Measurements from ENCODE around the gene SUFU. TPM values are rescaled to one million over a fixed set of nuclear protein-coding genes. Genes with fewer than 3 reads are reported as not detected.

Gene SUFU
- total and polyA plus RNA-seq, 2 of the 13 experiments (the other 11 are each of a cell fraction or from before 2014, with no cell fraction given), result 2.9 to 5.5 TPM

DNA sequence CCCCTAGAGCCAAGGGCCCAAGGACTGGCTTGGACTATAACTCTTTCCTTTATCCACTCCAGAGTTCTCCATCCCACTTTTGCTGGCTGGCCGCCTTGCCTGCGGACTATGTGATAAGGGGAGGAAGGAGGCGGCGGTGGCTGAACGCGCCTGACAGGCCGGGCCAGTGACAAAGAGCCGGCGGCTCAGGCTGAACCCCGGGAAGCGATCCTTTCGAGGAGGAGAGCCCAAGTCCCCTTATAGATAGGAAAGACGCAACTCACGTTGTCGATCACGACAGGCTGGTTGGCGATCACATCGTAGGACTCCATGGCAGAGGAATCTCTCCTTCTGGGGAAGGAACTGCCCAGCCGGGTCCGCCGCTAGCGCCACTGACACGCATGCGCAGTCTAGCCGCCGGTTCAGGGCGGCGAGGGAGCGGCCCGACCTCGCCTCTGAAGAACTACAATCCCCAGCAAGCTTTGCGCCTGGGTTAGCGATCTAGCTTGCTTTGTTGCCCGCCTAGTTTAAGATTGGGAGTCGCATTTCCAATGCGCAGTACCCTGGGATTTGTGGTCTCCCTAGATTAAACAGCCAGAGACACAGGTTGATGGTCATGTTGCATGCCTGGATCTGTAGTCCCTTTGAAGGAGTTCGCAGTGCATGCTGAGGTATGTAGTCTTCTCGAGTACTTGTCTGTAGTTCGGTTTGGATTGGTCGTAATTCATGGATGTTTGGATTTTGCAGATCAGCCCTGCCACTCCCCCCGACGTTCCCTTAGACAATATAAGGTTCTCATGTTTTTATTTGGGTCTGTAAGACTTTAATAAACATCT, 1.2 kb upstream of the SUFU start, which contains the start of gene ACTR1A (continued):
- no peak for TF ChIP-seq CBX5 (CRISPR knock-in tag; IDR thresholded peaks at IDR 0.05; ENCODE audit: borderline replicate concordance)
- no peak for TF ChIP-seq HOXA9 (CRISPR knock-in tag; IDR thresholded peaks at IDR 0.05; ENCODE audit: borderline replicate concordance)
- TF ChIP-seq, protein P1, sequence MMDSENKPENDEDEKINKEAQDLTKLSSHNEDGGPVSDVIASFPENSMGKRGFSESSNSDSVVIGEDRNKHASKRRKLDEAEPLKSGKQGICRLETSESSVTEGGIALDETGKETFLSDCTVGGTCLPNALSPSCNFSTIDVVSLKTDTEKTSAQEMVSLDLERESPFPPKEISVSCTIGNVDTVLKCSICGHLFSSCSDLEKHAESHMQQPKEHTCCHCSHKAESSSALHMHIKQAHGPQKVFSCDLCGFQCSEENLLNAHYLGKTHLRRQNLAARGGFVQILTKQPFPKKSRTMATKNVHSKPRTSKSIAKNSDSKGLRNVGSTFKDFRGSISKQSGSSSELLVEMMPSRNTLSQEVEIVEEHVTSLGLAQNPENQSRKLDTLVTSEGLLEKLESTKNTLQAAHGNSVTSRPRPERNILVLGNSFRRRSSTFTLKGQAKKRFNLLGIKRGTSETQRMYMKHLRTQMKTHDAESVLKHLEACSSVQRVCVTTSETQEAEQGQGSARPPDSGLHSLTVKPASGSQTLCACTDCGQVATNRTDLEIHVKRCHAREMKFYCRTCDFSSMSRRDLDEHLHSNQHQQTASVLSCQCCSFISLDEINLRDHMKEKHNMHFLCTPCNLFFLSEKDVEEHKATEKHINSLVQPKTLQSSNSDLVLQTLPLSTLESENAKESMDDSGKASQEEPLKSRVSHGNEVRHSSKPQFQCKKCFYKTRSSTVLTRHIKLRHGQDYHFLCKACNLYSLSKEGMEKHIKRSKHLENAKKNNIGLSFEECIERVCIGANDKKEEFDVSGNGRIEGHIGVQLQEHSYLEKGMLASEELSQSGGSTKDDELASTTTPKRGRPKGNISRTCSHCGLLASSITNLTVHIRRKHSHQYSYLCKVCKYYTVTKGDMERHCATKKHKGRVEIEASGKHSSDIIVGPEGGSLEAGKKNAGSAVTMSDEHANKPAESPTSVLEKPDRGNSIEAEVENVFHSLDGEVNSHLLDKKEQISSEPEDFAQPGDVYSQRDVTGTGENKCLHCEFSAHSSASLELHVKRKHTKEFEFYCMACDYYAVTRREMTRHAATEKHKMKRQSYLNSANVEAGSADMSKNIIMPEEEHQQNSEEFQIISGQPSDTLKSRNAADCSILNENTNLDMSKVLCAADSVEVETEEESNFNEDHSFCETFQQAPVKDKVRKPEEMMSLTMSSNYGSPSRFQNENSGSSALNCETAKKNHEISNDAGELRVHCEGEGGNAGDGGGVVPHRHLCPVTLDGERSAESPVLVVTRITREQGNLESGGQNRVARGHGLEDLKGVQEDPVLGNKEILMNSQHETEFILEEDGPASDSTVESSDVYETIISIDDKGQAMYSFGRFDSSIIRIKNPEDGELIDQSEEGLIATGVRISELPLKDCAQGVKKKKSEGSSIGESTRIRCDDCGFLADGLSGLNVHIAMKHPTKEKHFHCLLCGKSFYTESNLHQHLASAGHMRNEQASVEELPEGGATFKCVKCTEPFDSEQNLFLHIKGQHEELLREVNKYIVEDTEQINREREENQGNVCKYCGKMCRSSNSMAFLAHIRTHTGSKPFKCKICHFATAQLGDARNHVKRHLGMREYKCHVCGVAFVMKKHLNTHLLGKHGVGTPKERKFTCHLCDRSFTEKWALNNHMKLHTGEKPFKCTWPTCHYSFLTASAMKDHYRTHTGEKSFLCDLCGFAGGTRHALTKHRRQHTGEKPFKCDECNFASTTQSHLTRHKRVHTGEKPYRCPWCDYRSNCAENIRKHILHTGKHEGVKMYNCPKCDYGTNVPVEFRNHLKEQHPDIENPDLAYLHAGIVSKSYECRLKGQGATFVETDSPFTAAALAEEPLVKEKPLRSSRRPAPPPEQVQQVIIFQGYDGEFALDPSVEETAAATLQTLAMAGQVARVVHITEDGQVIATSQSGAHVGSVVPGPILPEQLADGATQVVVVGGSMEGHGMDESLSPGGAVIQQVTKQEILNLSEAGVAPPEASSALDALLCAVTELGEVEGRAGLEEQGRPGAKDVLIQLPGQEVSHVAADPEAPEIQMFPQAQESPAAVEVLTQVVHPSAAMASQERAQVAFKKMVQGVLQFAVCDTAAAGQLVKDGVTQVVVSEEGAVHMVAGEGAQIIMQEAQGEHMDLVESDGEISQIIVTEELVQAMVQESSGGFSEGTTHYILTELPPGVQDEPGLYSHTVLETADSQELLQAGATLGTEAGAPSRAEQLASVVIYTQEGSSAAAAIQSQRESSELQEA (CRISPR knock-in tag; IDR thresholded peaks at IDR 0.05; ENCODE audit: not compliant biosample characterization), result peak; percentile 85
- TF ChIP-seq ZNF792 (CRISPR knock-in tag; IDR thresholded peaks at IDR 0.05), result peak; percentile 75; the same call in 1 of the 2 replicates
- TF ChIP-seq ZNF121 (CRISPR knock-in tag; IDR thresholded peaks at IDR 0.05), result no peak
- TF ChIP-seq NR1H2 (CRISPR knock-in tag; IDR thresholded peaks at IDR 0.05; ENCODE audit: borderline replicate concordance, low read depth), result no peak
- no peak for TF ChIP-seq CEBPB (IDR thresholded peaks at IDR 0.05; ENCODE audit: borderline replicate concordance, low read depth, low read length)
- no peak for TF ChIP-seq CEBPZ (IDR thresholded peaks at IDR 0.05; ENCODE audit: low read length)
- TF ChIP-seq JDP2 (CRISPR knock-in tag; IDR thresholded peaks at IDR 0.05; ENCODE audit: borderline replicate concordance), result no peak
- TF ChIP-seq RARG (CRISPR knock-in tag; IDR thresholded peaks at IDR 0.05; ENCODE audit: low read depth), result no peak
- TF ChIP-seq MXI1 (IDR thresholded peaks at IDR 0.05; ENCODE audit: borderline replicate concordance, low read depth, low read length), result peak; percentile 67; the same call in 1 of the 3 replicates
- TF ChIP-seq TBX2 (CRISPR knock-in tag; IDR thresholded peaks at IDR 0.05; ENCODE audit: borderline replicate concordance), result peak; percentile 11; the same call in 1 of the 2 replicates
- no peak for TF ChIP-seq ZNF484 (CRISPR knock-in tag; IDR thresholded peaks at IDR 0.05; ENCODE audit: borderline replicate concordance, low read depth)
- TF ChIP-seq MAFK (conservative IDR thresholded peaks at IDR 0.05 in 1 of 2, IDR thresholded peaks at IDR 0.05 in 1 of 2; ENCODE audit: low read length in 2 of 2), result no peak
- TF ChIP-seq KLF12 (CRISPR knock-in tag; IDR thresholded peaks at IDR 0.05; ENCODE audit: borderline replicate concordance), result 0 out of 2 replicates have a peak, but pooled peaks have one; percentile 83
- peak; percentile 78; the same call in 1 of the 2 replicates for TF ChIP-seq ZNF563 (CRISPR knock-in tag; IDR thresholded peaks at IDR 0.05)

Measured in HepG2 (cell line).